G401 (cell line): ENCODE data around the gene ATP5ME. TPM values are rescaled to one million over a fixed set of nuclear protein-coding genes. Genes with fewer than 3 reads are reported as not detected.

Experiments
- DNase-seq: peaks from one replicate; pipeline ENCODE4 v3.0.0-alpha.2; 2015; ENCODE audit warnings: low spot score
- in situ Hi-C: cut with HindIII; loops from 2 replicates; pipeline ENCODE4 v1.10.0; 2016; ENCODE audit warnings: low sequenced_read_pairs, mixed read lengths
- total RNA-seq: library from RNA; depleted of rRNA; stranded (reverse); fragments of >200 nt; shearing (Covaris generic); gene quantifications from 2 replicates; pipeline ENCODE4 v1.2.3, GENCODE V29; 2014; rRNA removed

The ATP5ME gene
- total RNA-seq, 1 experiment from 2014 or later, result 245 TPM

GRCh38 chr4:628821-629635 lies 45.0 kb downstream of the ATP5ME start:
- in situ Hi-C loops, result no loop called here
- DNase-seq, result no peak

DNA sequence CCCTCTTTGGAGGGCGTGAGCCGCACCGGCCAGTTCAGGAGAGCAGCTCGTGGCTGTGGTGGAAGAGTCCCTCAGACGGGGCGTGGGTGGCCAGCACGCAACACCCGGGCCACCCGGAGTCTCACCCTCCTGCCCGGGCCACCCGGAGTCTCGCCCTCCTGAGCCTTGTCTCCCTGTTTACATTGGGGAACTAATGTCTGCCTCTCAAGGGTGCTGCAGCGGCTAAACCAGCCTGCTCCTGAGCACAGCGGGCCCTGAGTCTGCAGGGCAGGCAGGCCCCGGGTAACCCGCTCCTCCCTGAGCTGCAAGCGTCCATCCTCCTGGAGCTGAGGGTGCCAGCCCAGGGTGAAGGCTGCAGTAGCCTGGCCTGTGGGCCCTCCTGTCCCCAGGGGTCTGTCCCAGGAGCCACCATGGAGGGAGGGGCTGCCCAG lies 45.8 kb downstream of the ATP5ME start:
- DNase-seq, result no peak
- in situ Hi-C loops, result no loop called here

DNA sequence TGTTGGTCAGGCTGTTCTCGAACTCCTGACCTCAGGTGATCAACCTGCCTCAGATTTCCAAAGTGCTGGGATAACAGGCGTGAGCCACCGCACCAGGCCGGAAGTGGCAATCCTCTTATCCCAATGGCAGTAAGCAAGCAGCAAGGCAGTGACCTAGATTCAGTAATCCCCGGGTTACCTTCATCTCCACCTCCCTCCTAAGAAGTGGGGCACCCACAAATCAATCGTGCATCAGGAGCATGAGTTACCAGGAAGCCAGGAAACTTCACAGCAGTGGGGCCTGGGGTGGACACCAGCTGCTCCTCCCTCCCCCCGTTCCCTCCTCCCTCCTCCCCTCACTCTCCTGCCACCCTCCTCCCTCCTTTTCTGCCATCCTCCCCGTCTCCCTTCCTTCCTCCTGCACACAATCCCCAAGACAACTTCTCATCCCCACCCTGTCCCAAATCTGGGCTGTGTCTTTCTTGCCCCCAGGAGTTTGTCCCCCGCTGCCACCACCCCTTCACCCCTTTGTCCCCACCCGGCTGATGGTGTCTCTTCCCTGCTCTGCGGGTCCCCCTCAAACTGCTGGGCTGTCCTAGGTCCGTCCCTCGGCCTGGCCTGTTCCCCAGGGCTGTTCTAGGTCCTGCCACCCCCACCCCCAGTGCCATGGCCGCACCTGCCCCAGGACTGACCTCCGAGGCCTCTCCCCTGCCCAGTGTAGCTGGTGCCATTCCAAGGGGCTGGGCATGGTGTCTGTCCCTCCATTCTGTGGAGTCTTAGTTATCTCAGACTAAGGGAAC lies 46.5 kb downstream of the ATP5ME start:
- DNase-seq, result no peak
- in situ Hi-C loops, result no loop called here

DNA sequence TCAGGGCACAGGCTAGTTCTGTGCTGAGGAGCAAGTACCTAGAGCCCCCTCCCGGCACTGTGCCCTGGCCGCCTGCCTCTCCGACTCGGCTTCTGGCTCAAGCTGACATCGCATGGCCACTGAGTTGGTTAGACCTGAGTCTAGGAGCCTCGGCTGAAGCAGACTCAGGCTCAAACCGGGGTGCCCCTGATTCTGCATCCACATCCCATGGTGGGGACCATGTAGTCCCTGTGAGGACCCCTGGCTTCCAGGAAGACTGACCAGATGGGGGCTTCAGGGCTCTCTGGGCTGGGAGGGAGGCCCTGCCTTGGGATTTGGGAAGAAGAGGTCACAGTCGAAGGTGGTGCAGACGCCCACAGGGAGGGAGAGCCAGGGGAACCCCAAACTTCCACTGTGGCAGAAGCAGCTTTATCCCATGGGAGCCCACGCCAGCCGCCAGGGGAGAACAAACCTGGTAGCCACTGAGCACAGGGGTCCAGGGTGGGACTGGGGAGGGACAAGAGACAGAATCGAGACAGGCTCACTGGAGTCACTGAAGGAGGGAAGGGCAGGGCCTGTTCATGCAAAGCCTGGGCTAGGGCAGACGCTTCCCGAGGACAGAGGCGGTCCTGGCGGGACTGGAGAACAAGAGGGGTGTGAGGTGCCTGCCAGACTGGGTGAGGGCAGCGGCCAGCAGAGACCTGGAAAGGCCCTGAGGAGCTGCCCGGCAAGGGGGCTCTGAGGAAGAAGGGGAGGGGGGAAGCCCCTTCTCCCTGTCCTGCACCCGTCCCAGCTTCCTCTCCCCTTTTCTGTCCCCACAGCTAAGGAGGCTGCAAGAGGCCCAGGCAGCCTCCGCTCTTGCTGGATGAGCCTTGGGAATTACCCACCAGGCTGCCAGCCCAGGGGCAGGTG lies 47.6 kb downstream of the ATP5ME start:
- in situ Hi-C loops, result no loop called here
- no peak for DNase-seq

DNA sequence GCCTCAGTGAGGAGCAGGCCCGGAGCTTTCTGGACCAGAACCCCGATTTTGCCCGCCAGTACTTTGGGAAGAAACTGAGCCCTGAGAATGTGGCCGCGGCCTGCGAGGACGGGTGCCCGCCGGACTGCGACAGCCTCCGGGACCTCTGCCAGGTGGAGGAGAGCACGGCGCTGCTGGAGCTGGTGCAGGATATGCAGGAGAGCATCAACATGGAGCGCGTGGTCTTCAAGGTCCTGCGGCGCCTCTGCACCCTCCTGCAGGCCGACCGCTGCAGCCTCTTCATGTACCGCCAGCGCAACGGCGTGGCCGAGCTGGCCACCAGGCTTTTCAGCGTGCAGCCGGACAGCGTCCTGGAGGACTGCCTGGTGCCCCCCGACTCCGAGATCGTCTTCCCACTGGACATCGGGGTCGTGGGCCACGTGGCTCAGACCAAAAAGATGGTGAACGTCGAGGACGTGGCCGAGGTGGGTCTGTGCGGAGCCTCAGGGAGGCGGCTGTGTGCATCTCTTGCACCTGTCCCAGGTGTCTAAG lies 48.4 kb downstream of the ATP5ME start:
- in situ Hi-C loops, result no loop called here
- no peak for DNase-seq

- in situ Hi-C loops, result no loop called here
- DNase-seq, result no peak
Observed at GRCh38 chr4:624705-625590, 49.1 kb downstream of the ATP5ME start, which contains the start of gene PDE6B. Gene PDE6B, plus strand, starts transcription at chr4:625573. Its CDS starts 54 bp downstream, at chr4:625627.

- in situ Hi-C loops, result no loop called here
- DNase-seq, result no peak
Observed at GRCh38 chr4:623914-624566, 50.0 kb downstream of the ATP5ME start.

GRCh38 chr4:622996-623913 lies 50.8 kb downstream of the ATP5ME start:
- no peak for DNase-seq
- in situ Hi-C loops, result no loop called here

Other genes with a start within 250 kb of the ATP5ME start
- 14.1 and 14.9 TPM in 2 replicates for gene ZNF721, start 175.1 kb downstream of the ATP5ME start, total RNA-seq
- gene PIGG, start 175.1 kb downstream of the ATP5ME start, total RNA-seq, result 32.4 and 38.7 TPM in 2 replicates
- 5.4 and 17.9 TPM in 2 replicates for gene TMEM271, start 98.0 kb downstream of the ATP5ME start, total RNA-seq
- gene PDE6B, start 48.7 kb downstream of the ATP5ME start, total RNA-seq, result 1.0 TPM in 1 of 2 replicates, not detected in the other
- 4.5 and 7.4 TPM in 2 replicates for gene MYL5, start 266 bp upstream of the ATP5ME start, total RNA-seq
- not detected in 2 replicates for gene SLC49A3, start 14.9 kb upstream of the ATP5ME start, total RNA-seq
- gene PCGF3, start 31.6 kb upstream of the ATP5ME start, total RNA-seq, result 27.1 and 34.1 TPM in 2 replicates
- 1.8 and 4.7 TPM in 2 replicates for gene CPLX1, start 151.9 kb upstream of the ATP5ME start, total RNA-seq